ENCODE measurements around the gene DRC7.

The DRC7 gene

GRCh38 chr16:57764341-57765159, 69.9 kb downstream of the DRC7 start:
- no peak for TF ChIP-seq SIN3A (IDR thresholded peaks at IDR 0.05; ENCODE audit: borderline replicate concordance, insufficient read depth, low read length)
- TF ChIP-seq FOXP2 (optimal IDR thresholded peaks at IDR 0.05; ENCODE audit: borderline replicate concordance, extremely low read depth, extremely low read length, insufficient read depth) = no peak
- no peak for TF ChIP-seq REST (IDR thresholded peaks at IDR 0.05; ENCODE audit: insufficient read depth in 1 of 2, low read depth in 2 of 2, low read length in 2 of 2)
- TF ChIP-seq POLR2AphosphoS5 (IDR thresholded peaks at IDR 0.05; ENCODE audit: low read depth, low read length) = no peak
- no peak for TF ChIP-seq TAF1 (IDR thresholded peaks at IDR 0.05; ENCODE audit: borderline replicate concordance, insufficient read depth, low read length)

- no peak for TF ChIP-seq SIN3A (IDR thresholded peaks at IDR 0.05; ENCODE audit: borderline replicate concordance, insufficient read depth, low read length)
- TF ChIP-seq TAF1 (IDR thresholded peaks at IDR 0.05; ENCODE audit: borderline replicate concordance, insufficient read depth, low read length) = no peak
- no peak for TF ChIP-seq FOXP2 (optimal IDR thresholded peaks at IDR 0.05; ENCODE audit: borderline replicate concordance, extremely low read depth, extremely low read length, insufficient read depth)
- no peak for TF ChIP-seq POLR2AphosphoS5 (IDR thresholded peaks at IDR 0.05; ENCODE audit: low read depth, low read length)
- no peak for TF ChIP-seq REST (IDR thresholded peaks at IDR 0.05; ENCODE audit: insufficient read depth in 1 of 2, low read depth in 2 of 2, low read length in 2 of 2)
Measured at GRCh38 chr16:57765160-57765728, 70.6 kb downstream of the DRC7 start.

- TF ChIP-seq TAF1 (IDR thresholded peaks at IDR 0.05; ENCODE audit: borderline replicate concordance, insufficient read depth, low read length) = no peak
- TF ChIP-seq REST (IDR thresholded peaks at IDR 0.05; ENCODE audit: insufficient read depth in 1 of 2, low read depth in 2 of 2, low read length in 2 of 2) = no peak
- no peak for TF ChIP-seq FOXP2 (optimal IDR thresholded peaks at IDR 0.05; ENCODE audit: borderline replicate concordance, extremely low read depth, extremely low read length, insufficient read depth)
- no peak for TF ChIP-seq SIN3A (IDR thresholded peaks at IDR 0.05; ENCODE audit: borderline replicate concordance, insufficient read depth, low read length)
- no peak for TF ChIP-seq POLR2AphosphoS5 (IDR thresholded peaks at IDR 0.05; ENCODE audit: low read depth, low read length)
Measured at GRCh38 chr16:57766714-57767348, 72.2 kb downstream of the DRC7 start.

GRCh38 chr16:57769541-57770145, 75.0 kb downstream of the DRC7 start:
- TF ChIP-seq SIN3A (IDR thresholded peaks at IDR 0.05; ENCODE audit: borderline replicate concordance, insufficient read depth, low read length) = no peak

GRCh38 chr16:57770361-57770760, 75.8 kb downstream of the DRC7 start:
- TF ChIP-seq SIN3A (IDR thresholded peaks at IDR 0.05; ENCODE audit: borderline replicate concordance, insufficient read depth, low read length) = no peak
- no peak for TF ChIP-seq REST (IDR thresholded peaks at IDR 0.05; ENCODE audit: insufficient read depth in 1 of 2, low read depth in 2 of 2, low read length in 2 of 2)
- no peak for TF ChIP-seq TAF1 (IDR thresholded peaks at IDR 0.05; ENCODE audit: borderline replicate concordance, insufficient read depth, low read length)
- no peak for TF ChIP-seq FOXP2 (optimal IDR thresholded peaks at IDR 0.05; ENCODE audit: borderline replicate concordance, extremely low read depth, extremely low read length, insufficient read depth)
- no peak for TF ChIP-seq POLR2AphosphoS5 (IDR thresholded peaks at IDR 0.05; ENCODE audit: low read depth, low read length)
